IPS-11a (cell line): ENCODE measurements around the gene SPACA9.

Experiments
- H3K4me3 ChIP-seq: one replicate; pipeline ENCODE4 v1.5.1; 2013; ENCODE audit warnings: low read depth, low read length, control low read depth

Gene SPACA9

DNA sequence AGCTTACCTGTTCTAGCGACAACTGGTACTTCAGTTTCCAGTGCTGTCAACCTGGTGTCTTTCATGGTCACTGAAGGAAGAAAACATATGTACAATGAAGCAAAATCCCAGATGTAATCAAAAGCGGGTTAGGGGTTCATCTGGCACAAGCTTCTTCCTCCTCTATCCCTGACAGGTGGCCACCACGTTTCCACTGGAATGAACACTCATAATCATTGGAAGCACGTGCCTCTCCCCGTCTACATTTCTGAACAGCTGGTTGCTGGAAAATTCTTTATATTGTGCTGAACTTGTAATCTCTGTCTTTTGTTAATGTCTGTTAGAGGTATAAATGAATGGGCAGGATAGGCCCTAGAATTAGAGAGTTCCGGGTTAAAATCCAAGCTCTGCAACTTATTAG lies 56.3 kb downstream of the SPACA9 start:
- no peak overlapping the region for H3K4me3 ChIP-seq

DNA sequence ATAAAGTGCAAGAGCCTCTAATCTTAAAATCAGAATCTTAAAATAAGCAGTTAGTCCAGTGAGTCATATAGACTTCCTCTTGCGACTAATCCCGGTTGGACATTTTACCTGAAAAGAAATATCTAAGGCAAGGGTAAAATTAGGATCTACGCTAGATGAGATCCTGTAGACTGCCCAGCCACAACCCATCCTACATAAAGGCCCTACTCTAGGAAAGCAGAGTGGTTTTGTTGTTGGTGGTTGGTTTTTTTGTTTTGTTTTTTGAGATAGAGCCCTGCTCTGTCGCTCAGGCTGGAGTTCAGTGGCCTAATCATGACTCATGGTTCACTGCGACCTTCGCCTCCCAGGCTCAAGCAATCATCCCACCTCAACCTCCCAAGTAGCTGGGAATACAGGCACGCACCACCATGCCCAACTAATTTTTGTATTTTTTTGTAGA lies 58.8 kb downstream of the SPACA9 start:
- no peak overlapping the region for H3K4me3 ChIP-seq

DNA sequence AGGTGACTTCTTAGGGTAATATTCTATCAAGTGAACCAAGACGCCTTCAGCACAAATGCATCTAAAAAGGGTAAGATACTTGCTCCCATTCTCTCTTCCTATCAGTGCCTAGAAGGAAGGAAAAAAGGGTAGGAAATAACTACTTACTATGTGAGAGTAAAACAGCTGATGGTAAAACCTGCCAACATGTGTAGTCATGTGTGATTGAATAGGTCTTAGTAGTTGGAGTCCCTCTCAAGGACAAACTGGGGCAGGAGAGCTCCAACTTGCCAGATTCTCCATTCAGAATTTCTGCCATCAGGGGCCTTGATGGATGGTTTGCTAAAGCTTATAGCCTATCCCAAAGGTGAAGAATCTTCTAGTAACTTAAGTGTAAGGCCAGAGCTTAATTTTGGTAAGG lies 60.5 kb downstream of the SPACA9 start:
- H3K4me3 ChIP-seq, result no peak overlapping the region
